COLO829 (cell line): ENCODE results near the gene ZNF738.
"Not testable (repeated sequence)": the region's sequence is repeated elsewhere in the genome, so short reads cannot be mapped to it uniquely, and the experiment has no call there.

Experiments
- DNase-seq: peaks from one replicate; pipeline ENCODE4 v3.0.0; 2012; ENCODE audit warnings: low spot score

ZNF738 gene

GRCh38 chr19:21358768-21359451, at the start of gene ZNF738:
TSS of gene ZNF738 (plus strand) at chr19:21359000. CDS start at chr19:21359141, 141 bp downstream.
- DNase-seq: peak; percentile 84

DNA sequence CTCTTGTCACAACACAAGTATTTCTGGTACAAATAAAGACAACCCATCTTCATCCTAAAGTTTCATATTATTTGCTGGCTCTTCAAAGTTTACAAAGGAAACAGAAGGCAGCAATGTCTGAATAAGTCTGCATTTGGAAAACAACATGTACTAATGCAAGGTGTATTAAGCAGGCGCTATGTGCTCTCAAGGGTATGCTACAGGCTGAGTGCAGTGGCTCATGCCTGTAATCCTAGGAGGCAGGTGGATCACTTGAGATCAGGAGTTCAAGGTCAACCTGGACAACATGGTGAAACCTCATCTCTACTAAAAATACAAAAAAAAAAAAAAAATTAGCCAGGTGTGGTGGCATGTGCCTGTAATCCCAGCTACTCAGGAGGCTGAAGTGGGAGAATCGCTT, 46.0 kb upstream of the ZNF738 start:
- DNase-seq: not testable (repeated sequence)

GRCh38 chr19:21314676-21315075, 44.1 kb upstream of the ZNF738 start:
- DNase-seq: no peak

DNA sequence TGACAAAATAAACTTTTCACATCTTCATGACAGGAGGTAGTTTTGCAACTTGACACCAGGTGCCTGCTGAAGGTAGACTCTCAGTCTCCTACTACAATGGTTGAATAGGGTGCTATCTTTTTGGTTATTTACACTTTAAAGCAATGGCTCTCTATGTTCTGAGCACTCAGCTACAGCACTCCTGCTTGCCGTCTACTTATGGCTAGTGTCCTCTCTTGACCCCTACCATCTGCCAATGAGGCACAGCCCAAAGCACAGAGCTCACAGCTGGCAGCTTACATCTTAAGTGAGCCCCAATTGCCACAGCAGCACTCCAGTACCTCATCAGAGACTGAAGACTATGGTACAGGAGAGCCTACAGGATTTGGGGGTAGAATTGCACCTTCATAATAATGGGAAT, 41.0 kb upstream of the ZNF738 start:
- no peak for DNase-seq

DNA sequence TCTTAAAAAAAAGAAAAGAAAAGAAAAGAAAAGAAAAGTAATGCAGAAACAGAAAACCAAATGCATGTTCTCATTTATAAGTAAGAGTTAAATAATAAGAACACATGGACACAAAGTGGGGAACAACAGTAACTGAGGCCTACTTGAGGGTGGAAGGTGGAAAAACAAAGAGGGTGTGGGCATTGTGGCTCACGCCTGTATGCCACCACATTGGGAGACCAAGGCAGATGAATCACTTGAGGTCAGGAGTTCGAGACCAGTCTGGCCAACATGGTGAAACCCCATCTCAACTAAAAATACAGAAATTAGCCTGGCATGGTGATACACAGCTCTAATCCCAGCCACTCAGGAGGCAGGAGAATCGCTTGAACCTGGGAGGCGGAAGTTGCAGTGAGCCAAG, 37.7 kb upstream of the ZNF738 start:
- no peak for DNase-seq

GRCh38 chr19:21321996-21322395, 36.8 kb upstream of the ZNF738 start:
- no peak for DNase-seq

DNA sequence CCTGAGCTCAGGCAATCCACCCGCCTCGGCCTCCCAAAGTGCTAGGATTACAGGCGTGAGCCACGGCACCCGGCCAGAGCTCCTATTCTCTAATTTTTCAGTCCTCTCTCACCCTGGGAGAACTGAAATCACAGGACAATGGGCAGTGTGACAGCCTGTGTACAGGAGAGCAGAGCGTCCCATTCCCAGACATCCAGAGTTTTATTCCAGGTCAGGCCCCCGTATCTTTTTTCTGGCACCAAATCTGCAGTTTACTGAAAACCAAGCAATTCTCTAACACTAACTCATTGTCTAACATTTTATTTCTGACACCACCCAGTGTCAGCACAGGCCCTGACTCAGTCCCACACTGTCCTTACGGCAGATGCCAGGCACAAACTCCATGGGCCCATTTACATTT, 36.3 kb upstream of the ZNF738 start:
- DNase-seq: no peak

DNA sequence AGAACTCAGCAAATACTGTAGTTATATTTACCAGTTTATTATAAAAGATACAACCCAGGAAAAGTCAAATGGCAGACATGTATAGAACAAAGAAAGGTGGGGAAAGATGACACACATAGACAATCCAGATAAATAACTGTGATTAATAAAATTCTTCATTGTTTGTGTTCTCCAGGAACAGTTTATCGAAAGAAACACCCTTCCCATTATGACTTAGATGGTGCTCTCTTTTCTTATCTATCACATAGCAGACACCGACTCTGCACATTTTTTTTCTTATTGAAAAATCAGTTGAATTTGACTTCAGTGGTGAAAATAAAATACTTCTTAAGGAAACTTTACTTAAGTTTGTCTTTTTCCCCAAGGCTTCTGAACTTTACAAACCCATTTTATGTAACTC, 35.8 kb upstream of the ZNF738 start:
- no peak for DNase-seq

DNA sequence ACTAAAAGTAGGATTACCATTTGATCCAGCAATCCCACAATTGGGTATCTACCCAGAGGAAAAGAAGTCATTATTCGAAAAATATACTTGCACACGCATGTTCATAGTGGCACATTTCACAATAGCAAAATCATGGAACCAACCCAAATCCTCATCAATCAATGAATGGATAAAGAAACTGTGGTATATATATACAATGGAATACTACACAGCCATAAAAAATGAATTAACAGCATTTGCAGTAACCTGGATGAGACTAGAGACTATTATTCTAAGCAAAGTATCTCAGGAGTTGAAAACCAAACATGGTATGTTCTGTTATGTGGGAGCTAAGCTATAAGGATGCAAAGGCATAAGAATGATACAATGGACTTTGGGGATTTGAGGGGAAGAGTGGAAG, 32.6 kb upstream of the ZNF738 start:
- DNase-seq: no peak

- DNase-seq: no peak
Observed at GRCh38 chr19:21328406-21328805, 30.4 kb upstream of the ZNF738 start.

DNA sequence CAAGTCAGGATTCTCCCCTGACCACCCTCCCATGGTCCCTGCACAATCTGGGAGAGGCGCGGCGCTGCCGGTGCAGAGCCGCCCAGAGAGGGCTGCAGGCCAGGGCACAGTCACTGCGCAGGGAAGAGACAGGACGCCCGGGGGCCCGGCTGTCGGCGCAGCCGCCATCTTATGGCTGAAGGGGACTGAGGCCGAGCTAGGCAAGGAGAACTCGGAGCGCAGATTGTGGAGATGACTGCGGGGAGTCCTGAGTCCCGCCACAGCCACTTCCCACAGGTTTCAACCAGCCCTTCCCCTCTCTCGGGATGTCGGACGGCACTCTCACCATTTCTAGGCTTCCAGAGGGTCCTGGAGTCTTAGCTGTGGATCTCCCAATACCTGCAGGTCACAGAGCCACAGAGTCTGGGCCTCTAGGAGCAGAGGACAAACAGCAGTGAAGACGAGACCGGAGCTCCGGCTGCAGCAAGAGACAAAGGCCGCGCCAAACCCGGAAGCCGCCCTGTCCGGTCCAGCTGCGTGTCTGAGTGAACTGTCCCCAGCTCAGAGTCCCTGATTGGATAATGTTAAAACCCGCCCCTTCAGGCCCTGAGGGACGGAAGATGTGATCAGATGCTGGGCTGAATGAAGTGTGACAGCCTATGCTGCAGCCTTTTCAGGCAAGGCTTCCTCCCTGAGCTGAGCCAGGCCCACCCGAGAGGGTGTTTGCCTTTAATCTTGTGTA, 29.8 kb upstream of the ZNF738 start, which contains the start of gene ZNF708:
ZNF708 (minus strand) TSS at position 526 of the 721 bp plus-strand sequence; CDS start at position 328, 198 bp downstream.
- peak; percentile 74 for DNase-seq

- no peak for DNase-seq
Observed at GRCh38 chr19:21335721-21336120, 23.1 kb upstream of the ZNF738 start.

- not testable (repeated sequence) for DNase-seq
Observed at GRCh38 chr19:21344841-21345240, 14.0 kb upstream of the ZNF738 start.

DNA sequence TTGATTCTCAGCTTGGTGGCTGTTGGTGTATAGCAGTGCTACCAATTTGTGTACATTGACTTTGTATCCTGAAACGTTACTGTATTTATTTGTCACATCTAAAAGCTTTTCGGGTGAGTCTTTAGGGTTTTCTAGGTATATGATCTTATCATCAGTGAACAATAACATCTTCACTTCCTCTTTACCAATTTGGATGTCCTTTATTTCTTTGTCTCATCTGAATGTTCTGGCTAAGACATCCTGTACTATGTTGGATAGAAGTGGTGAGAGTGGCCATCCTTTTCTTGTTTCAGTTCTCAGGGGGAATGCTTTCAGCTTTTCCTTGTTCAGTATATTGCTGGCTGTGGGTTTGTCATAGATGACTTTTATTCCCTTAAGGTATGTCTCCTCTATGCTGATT, 6.0 kb upstream of the ZNF738 start:
- DNase-seq: no peak

DNA sequence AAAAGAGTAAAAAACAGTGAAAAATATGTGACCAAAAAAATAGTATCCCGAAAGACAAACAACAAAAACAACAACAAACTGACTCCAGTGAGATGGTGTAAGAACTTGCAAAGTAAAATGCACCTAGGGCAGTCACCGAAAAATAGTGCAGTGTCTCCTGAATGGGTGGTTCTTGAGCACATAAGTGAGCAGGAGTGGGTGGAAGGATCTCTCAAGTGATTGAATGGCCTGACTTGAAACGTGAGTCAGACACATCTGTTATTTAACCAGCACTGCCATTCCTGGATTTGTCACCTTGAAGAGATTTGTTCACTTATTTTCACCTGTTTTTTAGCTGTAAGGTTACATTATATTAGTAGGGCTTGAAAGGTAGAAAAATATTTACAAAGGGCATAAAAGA, 3.5 kb downstream of the ZNF738 start:
- DNase-seq: no peak

- DNase-seq: no peak
Observed at GRCh38 chr19:21383980-21384582, 25.3 kb downstream of the ZNF738 start.

DNA sequence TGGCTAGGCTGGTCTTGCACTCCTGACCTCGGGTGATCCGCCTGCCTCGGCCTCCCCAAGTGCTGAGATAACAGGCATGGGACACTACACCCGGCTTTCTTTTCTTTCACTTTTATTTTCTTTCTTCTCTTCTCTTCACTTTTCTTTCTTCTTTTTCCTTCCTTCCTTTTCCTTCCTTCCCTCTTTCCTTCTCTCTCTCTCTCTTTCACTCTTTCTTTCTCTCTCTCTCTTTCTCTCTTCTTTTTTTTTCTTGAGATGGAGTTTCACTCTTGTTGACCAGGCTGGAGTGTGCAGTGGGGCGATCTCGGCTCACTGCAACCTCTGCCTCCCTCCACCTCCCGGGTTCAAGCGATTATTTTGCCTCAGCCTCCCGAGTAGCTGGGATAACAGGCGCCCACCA, 37.3 kb downstream of the ZNF738 start:
- no peak for DNase-seq

GRCh38 chr19:21396893-21397572, 38.2 kb downstream of the ZNF738 start, which contains the start of gene ZNF493:
TSS of gene ZNF493 (plus strand) at chr19:21397133. CDS start at chr19:21397238, 105 bp downstream.
- peak; percentile 63 for DNase-seq

DNA sequence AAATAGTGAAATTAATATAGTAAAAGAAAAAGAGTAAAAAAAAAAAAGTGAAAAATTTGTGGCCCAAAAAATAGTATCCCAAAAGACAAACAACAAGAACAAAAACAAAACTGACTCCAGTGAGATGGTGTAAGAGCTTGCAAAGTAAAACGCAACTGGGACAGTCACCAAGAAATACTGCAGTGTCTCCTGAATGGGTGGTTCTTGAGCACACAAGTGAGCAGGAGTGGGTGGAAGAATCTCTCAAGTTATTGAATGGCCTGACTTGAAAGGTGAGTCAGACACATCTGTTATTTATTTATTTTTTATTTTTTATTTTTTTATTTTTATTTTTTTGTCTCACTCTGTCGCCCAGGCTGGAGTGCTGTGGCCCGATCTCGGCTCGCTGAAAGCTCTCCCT, 40.1 kb downstream of the ZNF738 start:
- no peak for DNase-seq

- no peak for DNase-seq
Observed at GRCh38 chr19:21402303-21402985, 43.6 kb downstream of the ZNF738 start.

GRCh38 chr19:21410166-21410565, 51.4 kb downstream of the ZNF738 start:
- no peak for DNase-seq

DNA sequence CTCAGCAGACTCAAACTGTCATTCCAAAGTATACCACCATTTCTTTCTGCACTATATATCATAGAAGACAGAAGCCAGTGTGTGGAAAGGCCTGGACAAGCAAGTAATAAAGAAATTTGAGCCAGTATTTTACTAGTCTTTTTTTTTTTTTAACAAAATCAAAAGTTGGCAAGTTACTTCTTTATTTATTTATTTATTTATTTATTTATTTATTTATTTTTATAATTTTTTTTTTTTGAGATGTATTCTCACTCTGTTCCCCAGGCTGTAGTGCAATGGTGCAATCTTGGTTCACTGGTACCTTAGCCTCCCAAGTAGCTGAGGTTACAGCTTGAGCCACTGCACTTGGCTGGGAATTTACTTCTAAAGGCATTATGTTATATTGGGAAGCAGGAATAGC, 63.4 kb downstream of the ZNF738 start:
- no peak for DNase-seq
